Trophoblast cell (in vitro differentiated cells and primary cell): ENCODE data around the gene ACTR3C.
"Not testable (repeated sequence)": the region's sequence is repeated elsewhere in the genome, so short reads cannot be mapped to it uniquely, and the experiment has no call there.

Experiments
- DNase-seq, 2 donors: peaks; one replicate each; pipeline ENCODE4 v3.0.0-alpha.2; 2016
- H2AFZ ChIP-seq: 2 replicates; pipeline ENCODE4 v1.6.1; 2013; ENCODE audit warnings: low read length, moderate library complexity, mild to moderate bottlenecking; ENCODE audit not compliant: insufficient read depth, poor library complexity
- H2AK5ac ChIP-seq: 2 replicates; pipeline ENCODE4 v1.6.1; 2013; ENCODE audit warnings: mild to moderate bottlenecking, low read length
- H2BK120ac ChIP-seq: 2 replicates; pipeline ENCODE4 v1.6.1; 2013; ENCODE audit warnings: low read length, mild to moderate bottlenecking, moderate library complexity; ENCODE audit not compliant: insufficient read depth, poor library complexity
- H2BK12ac ChIP-seq: 2 replicates; pipeline ENCODE4 v1.6.1; 2013; ENCODE audit warnings: mild to moderate bottlenecking, low read length, moderate library complexity
- H2BK5ac ChIP-seq: 2 replicates; pipeline ENCODE4 v1.6.1; 2013; ENCODE audit warnings: low read length, low read depth, moderate library complexity, mild to moderate bottlenecking; ENCODE audit not compliant: poor library complexity
- H3K14ac ChIP-seq: 2 replicates; pipeline ENCODE4 v1.6.1; 2013; ENCODE audit warnings: mild to moderate bottlenecking, low read length
- H3K18ac ChIP-seq: 2 replicates; pipeline ENCODE4 v1.6.1; 2013; ENCODE audit warnings: mild to moderate bottlenecking, low read length
- H3K23ac ChIP-seq: 2 replicates; pipeline ENCODE4 v1.6.1; 2013; ENCODE audit warnings: low read length
- H3K27ac ChIP-seq: 2 replicates; pipeline ENCODE4 v1.5.1; 2013; ENCODE audit warnings: low read depth, mild to moderate bottlenecking, inconsistent platforms, low read length, moderate library complexity
- H3K27me3 ChIP-seq: 2 replicates; pipeline ENCODE4 v1.6.1; 2013; ENCODE audit warnings: inconsistent platforms, mild to moderate bottlenecking, low read length, moderate library complexity; ENCODE audit not compliant: insufficient read depth
- H3K36me3 ChIP-seq, 2 experiments: 1 replicate in 1 of 2; 2 replicates in 1 of 2; pipeline ENCODE4 v1.6.1; 2013; ENCODE audit warnings: low read length in 2 of 2, mild to moderate bottlenecking in 2 of 2, moderate library complexity in 1 of 2; ENCODE audit not compliant: insufficient read depth in 2 of 2, control insufficient read depth in 1 of 2
- H3K4ac ChIP-seq: 2 replicates; pipeline ENCODE4 v1.6.1; 2013; ENCODE audit warnings: low read depth, mild to moderate bottlenecking, low read length, moderate library complexity
- H3K4me1 ChIP-seq, 2 experiments: 1 replicate in 1 of 2; 2 replicates in 1 of 2; pipeline ENCODE4 v1.6.1; 2013; ENCODE audit warnings: low read length in 2 of 2, mild to moderate bottlenecking in 2 of 2, moderate library complexity in 1 of 2; ENCODE audit not compliant: insufficient read depth in 2 of 2, control insufficient read depth in 1 of 2
- H3K4me2 ChIP-seq: 2 replicates; pipeline ENCODE4 v1.6.1; 2013; ENCODE audit warnings: inconsistent platforms, mild to moderate bottlenecking, low read length, moderate library complexity
- H3K4me3 ChIP-seq: 2 replicates; pipeline ENCODE4 v1.5.1; 2013; ENCODE audit warnings: mild to moderate bottlenecking, low read depth, low read length, inconsistent platforms
- H3K79me1 ChIP-seq: one replicate; pipeline ENCODE4 v1.6.1; 2013; ENCODE audit warnings: low read length
- H3K79me2 ChIP-seq: 2 replicates; pipeline ENCODE4 v1.6.1; 2013; ENCODE audit warnings: low read length, mild to moderate bottlenecking; ENCODE audit not compliant: control insufficient read depth, insufficient read depth, poor library complexity
- H3K9ac ChIP-seq: 2 replicates; pipeline ENCODE4 v1.6.1; 2013; ENCODE audit warnings: mild to moderate bottlenecking, low read length
- H3K9me3 ChIP-seq: 2 replicates; pipeline ENCODE4 v1.6.1; 2013; ENCODE audit warnings: low read depth, mild to moderate bottlenecking, control low read depth, inconsistent platforms, low read length; ENCODE audit not compliant: insufficient read depth
- H4K12ac ChIP-seq: 2 replicates; pipeline ENCODE4 v1.6.1; 2013; ENCODE audit warnings: low read depth, mild to moderate bottlenecking, low read length, moderate library complexity
- H4K8ac ChIP-seq: 2 replicates; pipeline ENCODE4 v1.6.1; 2013; ENCODE audit warnings: low read depth, mild to moderate bottlenecking, low read length, moderate library complexity
- H4K91ac ChIP-seq: one replicate; pipeline ENCODE4 v1.6.1; 2013; ENCODE audit warnings: low read depth, mild to moderate bottlenecking, low read length, moderate library complexity
- WGBS: extraction: QIAGEN DNeasy Blood & Tissue Kit; methylation state at CpG from one replicate; pipeline ENCODE4 v1.1.7; 2013; ENCODE audit warnings: missing lambda C conversion rate; ENCODE audit not compliant: insufficient read length, insufficient coverage; ENCODE audit errors: extremely low coverage; 5-methylcytosine and 5-hydroxymethylcytosine counted together

ACTR3C gene

DNA sequence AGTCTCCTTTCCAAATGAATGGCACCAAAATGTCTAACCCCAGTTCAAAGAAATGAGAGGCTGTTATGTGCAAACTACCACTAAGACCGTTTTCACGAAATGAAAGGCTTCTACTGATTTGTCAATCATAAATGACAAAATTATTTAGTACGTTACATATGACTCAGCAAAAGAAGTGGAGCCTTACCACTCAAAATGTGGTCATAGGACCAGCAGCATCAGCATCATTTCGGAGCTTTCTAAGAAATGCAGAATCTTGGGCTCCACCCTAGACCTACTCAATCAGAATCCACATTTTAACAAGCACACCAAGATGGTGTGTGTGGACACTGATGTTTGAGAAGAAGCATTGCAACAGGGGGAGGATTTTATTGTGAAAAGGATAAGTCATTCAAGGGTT is 120.5 kb downstream of the ACTR3C start:
- H3K36me3 ChIP-seq, H2BK12ac ChIP-seq, H4K12ac ChIP-seq, H3K27ac ChIP-seq, H3K27me3 ChIP-seq, H3K9ac ChIP-seq, H3K4ac ChIP-seq, H3K9me3 ChIP-seq, DNase-seq, H3K18ac ChIP-seq, H4K8ac ChIP-seq, H3K79me2 ChIP-seq, H3K4me3 ChIP-seq, H3K23ac ChIP-seq, H3K79me1 ChIP-seq, H3K14ac ChIP-seq, H2AK5ac ChIP-seq, H3K4me1 ChIP-seq, H4K91ac ChIP-seq, H2BK5ac ChIP-seq, H3K4me2 ChIP-seq, H2BK120ac ChIP-seq, H2AFZ ChIP-seq: not testable (repeated sequence)
- no CpG with 5 or more reads among the region's 4 CpGs for WGBS
